Activated CD8-positive, alpha-beta T cell treated with anti-CD3 and anti-CD28 coated beads for 36 hours (primary cell): ENCODE data around the gene MTCL1. TPM values are rescaled to one million over a fixed set of nuclear protein-coding genes. Genes with fewer than 3 reads are reported as not detected.

ENCODE experiments used
- ATAC-seq: fragments of 200-7000 bp; cut with Tn5 transposase; one replicate; pipeline ENCODE4 v1.10.0; 2021; ENCODE audit warnings: mild to moderate bottlenecking, moderate library complexity
- CTCF ChIA-PET: fragments of 350-600 bp; sonication (Branson Sonifier 250); formaldehyde crosslinking; loops from one replicate; lab custom pipeline; 2021; ENCODE audit warnings: antibody characterized with exemption; lab: Charles Lee
- POLR2A ChIA-PET: fragments of 350-600 bp; sonication (Branson Sonifier 250); formaldehyde crosslinking; loops from one replicate; lab custom pipeline; 2021; ENCODE audit warnings: antibody characterized with exemption; lab: Charles Lee
- DNase-seq: peaks from one replicate; pipeline ENCODE4 v3.0.0-alpha.2; 2020
- H3K27ac Mint-ChIP-seq: one replicate; pipeline ENCODE4 v1.8.0; 2021; ENCODE audit warnings: mild to moderate bottlenecking, mixed read lengths
- H3K27me3 Mint-ChIP-seq: one replicate; pipeline ENCODE4 v1.8.0; 2021; ENCODE audit warnings: mixed read lengths
- H3K36me3 Mint-ChIP-seq: one replicate; pipeline ENCODE4 v1.8.0; 2021; ENCODE audit warnings: low read depth, mixed read lengths
- H3K4me1 Mint-ChIP-seq: one replicate; pipeline ENCODE4 v1.8.0; 2021; ENCODE audit warnings: low read depth, mixed read lengths
- H3K4me3 Mint-ChIP-seq: one replicate; pipeline ENCODE4 v1.8.0; 2021; ENCODE audit warnings: mild to moderate bottlenecking, moderate library complexity, mixed read lengths
- H3K9me3 Mint-ChIP-seq: one replicate; pipeline ENCODE4 v1.8.0; 2021; ENCODE audit warnings: mixed read lengths
- CTCF ChIP-seq: fragments of 200-600 bp; IDR thresholded peaks from one replicate; pipeline ENCODE4 v1.8.0; 2022; ENCODE audit warnings: antibody characterized with exemption, mild to moderate bottlenecking
- intact Hi-C: fragments of 100-400 bp; cut with micrococcal nuclease; formaldehyde crosslinking; loops from one replicate; pipeline ENCODE4 v1.10.0; 2022
- total RNA-seq, 2 experiments: library from RNA; stranded (reverse); gene quantifications; one replicate each; pipeline ENCODE4 v1.2.3, GENCODE V29; 2021

The MTCL1 gene
- total RNA-seq, 2 experiments from 2014 or later = 0.25 to 0.52 TPM

GRCh38 chr18:8816220-8816619 is 110.9 kb downstream of the MTCL1 start:
- intact Hi-C loops = no loop called here

GRCh38 chr18:8816816-8817215 is 111.5 kb downstream of the MTCL1 start:
- DNase-seq (no peak), ATAC-seq (no peak)
- CTCF ChIA-PET = interaction anchor here (1.4 kb wide), 1 partner anchor 171 kb away, joined by 3 read pairs; no protein-coding TSS in a partner anchor
- intact Hi-C loops = no loop called here
- Mint-ChIP-seq H3K4me1 (no peaks in the 10 kb centered on the region), H3K36me3 (no peaks in the 10 kb centered on the region), H3K4me3 (no peak overlapping the region), H3K27ac (no peak overlapping the region), H3K27me3 (no peaks in the 10 kb centered on the region), H3K9me3 (no peaks in the 10 kb centered on the region)
- TF ChIP-seq CTCF = no peak
- POLR2A ChIA-PET = no interaction called here

More at GRCh38 chr18:8816220-8816619, 110.9 kb downstream of the MTCL1 start:
- H3K4me1 Mint-ChIP-seq = no peaks in the 10 kb centered on the region
- DNase-seq (no peak), ATAC-seq (no peak)
- H3K9me3 Mint-ChIP-seq = no peaks in the 10 kb centered on the region
- H3K27ac Mint-ChIP-seq = no peak overlapping the region
- ChIA-PET CTCF (no interaction called here), POLR2A (no interaction called here)
- H3K27me3 Mint-ChIP-seq = no peaks in the 10 kb centered on the region
- no peak for TF ChIP-seq CTCF
- H3K4me3 Mint-ChIP-seq = no peak overlapping the region
- no peaks in the 10 kb centered on the region for H3K36me3 Mint-ChIP-seq

GRCh38 chr18:8818982-8819381 is 113.6 kb downstream of the MTCL1 start:
- DNase-seq = no peak
- no peaks in the 10 kb centered on the region for H3K9me3 Mint-ChIP-seq
- TF ChIP-seq CTCF = no peak
- intact Hi-C loops = no loop called here
- no peaks in the 10 kb centered on the region for H3K27me3 Mint-ChIP-seq
- no peak overlapping the region for H3K4me3 Mint-ChIP-seq
- ChIA-PET CTCF (no interaction called here), POLR2A (no interaction called here)
- H3K4me1 Mint-ChIP-seq = no peaks in the 10 kb centered on the region
- ATAC-seq = no peak
- no peaks in the 10 kb centered on the region for H3K36me3 Mint-ChIP-seq
- no peak overlapping the region for H3K27ac Mint-ChIP-seq

GRCh38 chr18:8820396-8821082 is 115.2 kb downstream of the MTCL1 start:
- ChIA-PET CTCF (no interaction called here), POLR2A (no interaction called here)
- intact Hi-C loops = no loop called here
- H3K36me3 Mint-ChIP-seq = no peaks in the 10 kb centered on the region
- no peak for TF ChIP-seq CTCF
- no peaks in the 10 kb centered on the region for H3K9me3 Mint-ChIP-seq
- ATAC-seq (no peak), DNase-seq (no peak)
- H3K4me1 Mint-ChIP-seq = no peaks in the 10 kb centered on the region
- H3K27me3 Mint-ChIP-seq = no peaks in the 10 kb centered on the region
- no peak overlapping the region for H3K4me3 Mint-ChIP-seq
- H3K27ac Mint-ChIP-seq = no peak overlapping the region

GRCh38 chr18:8821083-8821465 is 115.7 kb downstream of the MTCL1 start:
- no peak overlapping the region for H3K27ac Mint-ChIP-seq
- POLR2A ChIA-PET = no interaction called here
- no peaks in the 10 kb centered on the region for H3K4me1 Mint-ChIP-seq
- ATAC-seq (no peak), DNase-seq (no peak)
- intact Hi-C loops = no loop called here
- CTCF ChIA-PET = no interaction called here
- no peak overlapping the region for H3K4me3 Mint-ChIP-seq
- no peaks in the 10 kb centered on the region for H3K9me3 Mint-ChIP-seq
- H3K36me3 Mint-ChIP-seq = no peaks in the 10 kb centered on the region
- no peaks in the 10 kb centered on the region for H3K27me3 Mint-ChIP-seq
- no peak for TF ChIP-seq CTCF
